ENCODE results near the gene ENTPD3. TPM values are rescaled to one million over a fixed set of nuclear protein-coding genes. Genes with fewer than 3 reads are reported as not detected.

The ENTPD3 gene
- total RNA-seq, 1 donor from 2014 or later = 1.3 TPM

- DNase-seq (ENCODE audit: low spot score, unreplicated experiment) = no peak
- H3K4me3 Mint-ChIP-seq (ENCODE audit: low read depth) = peak overlapping the region; percentile 75
These were observed 891 bp downstream of the ENTPD3 start for GRCh38 chr3:40387895-40388254.

GRCh38 chr3:40396406-40396805, 9.4 kb downstream of the ENTPD3 start:
- H3K9me3 Mint-ChIP-seq (ENCODE audit: low read depth) = no peaks in the 10 kb centered on the region
- H3K27ac Mint-ChIP-seq = peak overlapping the region; percentile 12
- H3K36me3 Mint-ChIP-seq (ENCODE audit: insufficient read depth) = no peaks in the 10 kb centered on the region
- H3K27me3 Mint-ChIP-seq = no peaks in the 10 kb centered on the region
- TF ChIP-seq CTCF (IDR thresholded peaks at IDR 0.05; ENCODE audit: unreplicated experiment) = no peak
- no peak for DNase-seq (ENCODE audit: low spot score, unreplicated experiment)
- H3K4me3 Mint-ChIP-seq (ENCODE audit: low read depth) = no peak overlapping the region
- H3K4me1 Mint-ChIP-seq (ENCODE audit: low read depth) = peaks cover 18% of the 10 kb centered on the region

More at GRCh38 chr3:40387895-40388254, 891 bp downstream of the ENTPD3 start:
- Mint-ChIP-seq H3K27ac (no peak overlapping the region), H3K27me3 (peaks cover 45% of the 10 kb centered on the region), H3K4me1 (ENCODE audit: low read depth) (peaks cover 6% of the 10 kb centered on the region), H3K9me3 (ENCODE audit: low read depth) (no peaks in the 10 kb centered on the region), H3K36me3 (ENCODE audit: insufficient read depth) (no peaks in the 10 kb centered on the region)
- no peak for TF ChIP-seq CTCF (IDR thresholded peaks at IDR 0.05; ENCODE audit: unreplicated experiment)

GRCh38 chr3:40397129-40397528, 10.1 kb downstream of the ENTPD3 start:
- no peaks in the 10 kb centered on the region for H3K36me3 Mint-ChIP-seq (ENCODE audit: insufficient read depth)
- H3K4me1 Mint-ChIP-seq (ENCODE audit: low read depth) = peaks cover 18% of the 10 kb centered on the region
- DNase-seq (ENCODE audit: low spot score, unreplicated experiment) = no peak
- no peak for TF ChIP-seq CTCF (IDR thresholded peaks at IDR 0.05; ENCODE audit: unreplicated experiment)
- no peak overlapping the region for H3K4me3 Mint-ChIP-seq (ENCODE audit: low read depth)
- H3K27ac Mint-ChIP-seq = no peak overlapping the region
- no peaks in the 10 kb centered on the region for H3K27me3 Mint-ChIP-seq
- H3K9me3 Mint-ChIP-seq (ENCODE audit: low read depth) = no peaks in the 10 kb centered on the region

- TF ChIP-seq CTCF (IDR thresholded peaks at IDR 0.05; ENCODE audit: unreplicated experiment) = no peak
- Mint-ChIP-seq H3K4me1 (ENCODE audit: low read depth) (peaks cover 18% of the 10 kb centered on the region), H3K9me3 (ENCODE audit: low read depth) (no peaks in the 10 kb centered on the region), H3K27me3 (no peaks in the 10 kb centered on the region), H3K27ac (peak overlapping the region; percentile 94), H3K4me3 (ENCODE audit: low read depth) (no peak overlapping the region), H3K36me3 (ENCODE audit: insufficient read depth) (no peaks in the 10 kb centered on the region)
- no peak for DNase-seq (ENCODE audit: low spot score, unreplicated experiment)
These were observed 10.9 kb downstream of the ENTPD3 start for GRCh38 chr3:40397912-40398311.

GRCh38 chr3:40398346-40398745, 11.4 kb downstream of the ENTPD3 start:
- H3K27ac Mint-ChIP-seq = peak overlapping the region; percentile 94
- H3K9me3 Mint-ChIP-seq (ENCODE audit: low read depth) = no peaks in the 10 kb centered on the region
- no peak for TF ChIP-seq CTCF (IDR thresholded peaks at IDR 0.05; ENCODE audit: unreplicated experiment)
- H3K36me3 Mint-ChIP-seq (ENCODE audit: insufficient read depth) = no peaks in the 10 kb centered on the region
- H3K4me1 Mint-ChIP-seq (ENCODE audit: low read depth) = peaks cover 18% of the 10 kb centered on the region
- no peak for DNase-seq (ENCODE audit: low spot score, unreplicated experiment)
- no peaks in the 10 kb centered on the region for H3K27me3 Mint-ChIP-seq
- no peak overlapping the region for H3K4me3 Mint-ChIP-seq (ENCODE audit: low read depth)

Measured in progenitor cell of endocrine pancreas (in vitro differentiated cells).